KMS-11 (cell line): Measurements from ENCODE around the gene HBA2.
A peak's percentile ranks its signal among the peaks of the same experiment; 100 is the strongest.
"Not testable (repeated sequence)": the region's sequence is repeated elsewhere in the genome, so short reads cannot be mapped to it uniquely, and the experiment has no call there.

Experiments
- H2AFZ ChIP-seq: fragments of 200-600 bp; sonication (generic); 2 replicates; pipeline ENCODE4 v1.6.1; 2016; ENCODE audit warnings: antibody characterized with exemption, mixed run types, low read depth
- H3K27ac ChIP-seq: fragments of 200-600 bp; sonication (generic); 2 replicates; pipeline ENCODE4 v1.6.1; 2016; ENCODE audit warnings: mild to moderate bottlenecking, mixed run types
- H3K27me3 ChIP-seq: fragments of 200-600 bp; sonication (generic); 2 replicates; pipeline ENCODE4 v1.6.1; 2017; ENCODE audit warnings: mild to moderate bottlenecking, low read depth, mixed run types, moderate library complexity; ENCODE audit not compliant: insufficient read depth
- H3K36me3 ChIP-seq: fragments of 200-600 bp; sonication (generic); 2 replicates; pipeline ENCODE4 v1.6.1; 2017; ENCODE audit warnings: mild to moderate bottlenecking, mixed run types; ENCODE audit not compliant: insufficient read depth
- H3K4me1 ChIP-seq: fragments of 200-600 bp; sonication (generic); 2 replicates; pipeline ENCODE4 v1.6.1; 2016; ENCODE audit warnings: mild to moderate bottlenecking, low read depth, mixed run types; ENCODE audit not compliant: poor library complexity, severe bottlenecking
- H3K4me2 ChIP-seq: fragments of 200-600 bp; sonication (generic); 2 replicates; pipeline ENCODE4 v1.7.0; 2016; ENCODE audit warnings: mild to moderate bottlenecking, mixed run types
- H3K4me3 ChIP-seq: fragments of 200-600 bp; sonication (generic); IDR thresholded peaks from 2 replicates; pipeline ENCODE4 v1.6.1; 2017; ENCODE audit warnings: low read depth, low read length, mixed read lengths; ENCODE audit not compliant: insufficient read depth
- H3K79me2 ChIP-seq: fragments of 200-600 bp; sonication (generic); 2 replicates; pipeline ENCODE4 v1.6.1; 2016; ENCODE audit warnings: low read depth, mixed run types; ENCODE audit not compliant: insufficient read depth
- H3K9ac ChIP-seq: fragments of 200-600 bp; sonication (generic); 2 replicates; pipeline ENCODE4 v1.6.1; 2016; ENCODE audit warnings: mild to moderate bottlenecking, mixed run types
- H4K20me1 ChIP-seq: fragments of 200-600 bp; sonication (generic); 2 replicates; pipeline ENCODE4 v1.6.1; 2016; ENCODE audit warnings: mild to moderate bottlenecking, mixed run types; ENCODE audit not compliant: insufficient read depth
- TF ChIP-seq, protein P1 (sequence below): fragments of 200-600 bp; sonication (generic); conservative IDR thresholded peaks from 2 replicates; pipeline ENCODE4 v1.6.1; 2017; ENCODE audit warnings: low read depth, mild to moderate bottlenecking, antibody characterized with exemption, low read length, moderate library complexity, mixed read lengths

HBA2 gene

DNA sequence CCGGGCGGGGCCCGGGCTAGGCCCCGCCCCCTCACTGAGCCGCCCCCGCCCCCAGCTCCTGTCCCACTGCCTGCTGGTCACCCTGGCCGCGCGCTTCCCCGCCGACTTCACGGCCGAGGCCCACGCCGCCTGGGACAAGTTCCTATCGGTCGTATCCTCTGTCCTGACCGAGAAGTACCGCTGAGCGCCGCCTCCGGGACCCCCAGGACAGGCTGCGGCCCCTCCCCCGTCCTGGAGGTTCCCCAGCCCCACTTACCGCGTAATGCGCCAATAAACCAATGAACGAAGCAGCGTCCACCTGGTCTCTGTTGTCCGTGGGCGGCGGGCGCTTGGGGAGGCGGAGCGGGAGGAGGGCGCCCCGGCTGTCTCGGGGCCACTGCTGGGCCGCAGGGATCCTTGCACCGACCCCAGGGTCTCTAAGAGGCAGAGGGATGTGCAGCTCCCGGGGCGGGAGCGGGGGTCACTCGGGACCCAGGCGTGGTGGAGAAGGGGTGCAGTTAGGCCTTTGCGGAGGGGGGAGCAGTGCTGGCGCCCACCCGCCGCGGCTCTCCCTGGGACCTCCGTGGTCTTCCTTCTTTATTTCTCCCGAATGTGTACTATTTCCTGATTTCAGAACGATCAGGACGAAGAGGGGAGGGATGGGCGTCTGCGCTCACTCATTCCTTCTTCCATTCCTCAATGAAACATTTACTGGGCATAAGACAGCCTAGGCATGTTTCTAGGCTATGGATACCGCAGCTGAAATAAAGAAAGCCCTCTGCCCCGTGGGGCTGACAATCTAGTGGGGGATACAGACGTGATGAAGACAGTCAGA lies 18.3 kb upstream of the HBA2 start:
- Histone ChIP-seq H3K4me1 (peaks cover 9% of the 10 kb centered on the region), H4K20me1 (no peaks in the 10 kb centered on the region), H3K79me2 (no peaks in the 10 kb centered on the region), H3K36me3 (no peaks in the 10 kb centered on the region), H3K27me3 (peaks cover 68% of the 10 kb centered on the region), H3K27ac (no peak overlapping the region), H3K4me2 (peak overlapping the region; percentile 87), H3K4me3 (no peak overlapping the region), H2AFZ (peak overlapping the region; percentile 79), H3K9ac (no peak overlapping the region)
- TF ChIP-seq, protein P1, sequence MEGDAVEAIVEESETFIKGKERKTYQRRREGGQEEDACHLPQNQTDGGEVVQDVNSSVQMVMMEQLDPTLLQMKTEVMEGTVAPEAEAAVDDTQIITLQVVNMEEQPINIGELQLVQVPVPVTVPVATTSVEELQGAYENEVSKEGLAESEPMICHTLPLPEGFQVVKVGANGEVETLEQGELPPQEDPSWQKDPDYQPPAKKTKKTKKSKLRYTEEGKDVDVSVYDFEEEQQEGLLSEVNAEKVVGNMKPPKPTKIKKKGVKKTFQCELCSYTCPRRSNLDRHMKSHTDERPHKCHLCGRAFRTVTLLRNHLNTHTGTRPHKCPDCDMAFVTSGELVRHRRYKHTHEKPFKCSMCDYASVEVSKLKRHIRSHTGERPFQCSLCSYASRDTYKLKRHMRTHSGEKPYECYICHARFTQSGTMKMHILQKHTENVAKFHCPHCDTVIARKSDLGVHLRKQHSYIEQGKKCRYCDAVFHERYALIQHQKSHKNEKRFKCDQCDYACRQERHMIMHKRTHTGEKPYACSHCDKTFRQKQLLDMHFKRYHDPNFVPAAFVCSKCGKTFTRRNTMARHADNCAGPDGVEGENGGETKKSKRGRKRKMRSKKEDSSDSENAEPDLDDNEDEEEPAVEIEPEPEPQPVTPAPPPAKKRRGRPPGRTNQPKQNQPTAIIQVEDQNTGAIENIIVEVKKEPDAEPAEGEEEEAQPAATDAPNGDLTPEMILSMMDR: no peak

DNA sequence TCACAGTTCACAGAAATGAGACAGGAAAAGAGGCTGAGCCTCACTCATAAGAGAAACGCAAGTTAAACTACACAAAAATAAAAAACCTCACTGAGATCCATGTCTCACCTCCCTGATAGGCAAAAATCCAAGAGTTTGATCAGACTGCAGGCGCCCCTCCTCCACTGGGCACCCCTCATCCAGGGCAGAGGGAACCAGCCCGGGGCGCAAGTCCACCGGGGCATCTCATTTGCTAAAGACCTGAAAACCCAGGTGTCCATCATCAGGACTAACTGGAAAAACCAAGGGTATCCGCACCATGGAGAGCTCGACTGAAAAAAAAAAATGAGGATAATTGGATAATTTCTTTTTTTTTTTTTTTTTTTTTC lies 17.7 kb upstream of the HBA2 start:
- H3K4me2 ChIP-seq: peak overlapping the region; percentile 87; the same call in 1 of the 2 replicates
- H3K27me3 ChIP-seq: peaks cover 65% of the 10 kb centered on the region
- TF ChIP-seq, protein P1: no peak
- H3K79me2 ChIP-seq: no peaks in the 10 kb centered on the region
- H3K27ac ChIP-seq: no peak overlapping the region
- H3K4me3 ChIP-seq: no peak overlapping the region
- peaks cover 9% of the 10 kb centered on the region for H3K4me1 ChIP-seq
- H3K9ac ChIP-seq: no peak overlapping the region
- peak overlapping the region; percentile 79 for H2AFZ ChIP-seq
- H4K20me1 ChIP-seq: no peaks in the 10 kb centered on the region
- H3K36me3 ChIP-seq: no peaks in the 10 kb centered on the region

DNA sequence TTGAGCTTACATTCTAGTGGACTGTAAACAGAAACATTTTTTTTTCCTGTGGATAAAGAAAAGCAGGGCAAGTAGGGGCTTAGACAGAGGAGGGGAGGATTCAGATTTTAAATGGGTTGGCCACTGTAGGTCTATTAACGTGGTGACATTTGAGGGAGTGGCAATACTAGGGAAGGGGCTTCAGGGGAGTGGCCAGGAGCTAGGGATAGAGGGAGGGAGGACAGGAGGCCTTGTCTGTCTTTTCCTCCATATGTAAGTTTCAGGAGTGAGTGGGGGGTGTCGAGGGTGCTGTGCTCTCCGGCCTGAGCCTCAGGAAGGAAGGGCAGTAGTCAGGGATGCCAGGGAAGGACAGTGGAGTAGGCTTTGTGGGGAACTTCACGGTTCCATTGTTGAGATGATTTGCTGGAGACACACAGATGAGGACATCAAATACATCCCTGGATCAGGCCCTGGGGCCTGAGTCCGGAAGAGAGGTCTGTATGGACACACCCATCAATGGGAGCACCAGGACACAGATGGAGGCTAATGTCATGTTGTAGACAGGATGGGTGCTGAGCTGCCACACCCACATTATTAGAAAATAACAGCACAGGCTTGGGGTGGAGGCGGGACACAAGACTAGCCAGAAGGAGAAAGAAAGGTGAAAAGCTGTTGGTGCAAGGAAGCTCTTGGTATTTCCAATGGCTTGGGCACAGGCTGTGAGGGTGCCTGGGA lies 13.4 kb upstream of the HBA2 start:
- peaks cover 74% of the 10 kb centered on the region for H3K27me3 ChIP-seq
- no peaks in the 10 kb centered on the region for H3K79me2 ChIP-seq
- H2AFZ ChIP-seq: no peak overlapping the region
- no peak overlapping the region for H3K4me3 ChIP-seq
- H3K36me3 ChIP-seq: no peaks in the 10 kb centered on the region
- no peaks in the 10 kb centered on the region for H4K20me1 ChIP-seq
- TF ChIP-seq, protein P1: no peak
- H3K4me1 ChIP-seq: peaks cover 8% of the 10 kb centered on the region
- no peak overlapping the region for H3K27ac ChIP-seq
- H3K9ac ChIP-seq: no peak overlapping the region
- no peak overlapping the region for H3K4me2 ChIP-seq

DNA sequence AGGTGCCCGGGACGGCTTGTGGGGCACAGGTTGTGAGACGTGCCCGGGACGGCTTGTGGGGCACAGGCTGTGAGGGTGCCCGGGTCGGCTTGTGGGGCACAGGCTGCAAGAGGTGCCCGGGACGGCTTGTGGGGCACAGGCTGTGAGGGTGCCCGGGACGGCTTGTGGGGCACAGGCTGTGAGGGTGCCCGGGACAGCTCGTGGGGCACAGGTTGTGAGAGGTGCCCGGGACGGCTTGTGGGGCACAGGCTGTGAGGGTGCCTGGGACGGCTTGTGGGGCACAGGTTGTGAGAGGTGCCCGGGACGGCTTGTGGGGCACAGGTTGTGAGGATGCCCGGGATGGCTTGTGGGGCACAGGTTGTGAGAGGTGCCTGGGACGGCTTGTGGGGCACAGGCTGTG lies 12.4 kb upstream of the HBA2 start:
- peaks cover 68% of the 10 kb centered on the region for H3K27me3 ChIP-seq
- not testable (repeated sequence) for H3K27ac ChIP-seq, H3K4me2 ChIP-seq, H2AFZ ChIP-seq, H3K4me3 ChIP-seq, H3K36me3 ChIP-seq, H3K9ac ChIP-seq, H4K20me1 ChIP-seq, H3K4me1 ChIP-seq, H3K79me2 ChIP-seq
